Fibroblast of skin of back (primary cell): ENCODE measurements around the gene PHF21B.
"Not testable (repeated sequence)": the region's sequence is repeated elsewhere in the genome, so short reads cannot be mapped to it uniquely, and the experiment has no call there.

Experiments used
- DNase-seq: peaks from one replicate; pipeline ENCODE4 v3.0.0-alpha.2; 2013

PHF21B gene

DNA sequence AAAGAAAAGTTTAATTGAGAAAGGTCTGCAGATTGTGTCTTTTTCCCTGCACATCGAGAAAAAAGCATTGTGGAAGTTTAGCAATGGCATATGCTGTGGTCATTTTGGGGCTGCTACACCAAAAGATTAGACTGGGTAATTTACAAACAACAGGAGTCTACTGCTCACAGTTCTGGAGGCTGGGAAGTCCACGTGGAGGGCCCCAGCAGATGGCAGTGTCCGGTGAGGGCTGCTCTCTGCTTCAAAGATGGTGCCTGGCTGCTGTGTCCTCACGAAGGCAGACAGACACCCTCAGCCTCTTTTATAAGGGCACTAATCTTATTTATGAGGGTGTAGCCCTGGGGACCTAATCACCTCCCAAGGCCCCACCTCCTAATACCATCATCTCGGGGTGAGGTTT lies 21.1 kb downstream of the PHF21B start:
- DNase-seq, result no peak

GRCh38 chr22:44986926-44987325 lies 22.9 kb downstream of the PHF21B start:
- DNase-seq, result no peak

DNA sequence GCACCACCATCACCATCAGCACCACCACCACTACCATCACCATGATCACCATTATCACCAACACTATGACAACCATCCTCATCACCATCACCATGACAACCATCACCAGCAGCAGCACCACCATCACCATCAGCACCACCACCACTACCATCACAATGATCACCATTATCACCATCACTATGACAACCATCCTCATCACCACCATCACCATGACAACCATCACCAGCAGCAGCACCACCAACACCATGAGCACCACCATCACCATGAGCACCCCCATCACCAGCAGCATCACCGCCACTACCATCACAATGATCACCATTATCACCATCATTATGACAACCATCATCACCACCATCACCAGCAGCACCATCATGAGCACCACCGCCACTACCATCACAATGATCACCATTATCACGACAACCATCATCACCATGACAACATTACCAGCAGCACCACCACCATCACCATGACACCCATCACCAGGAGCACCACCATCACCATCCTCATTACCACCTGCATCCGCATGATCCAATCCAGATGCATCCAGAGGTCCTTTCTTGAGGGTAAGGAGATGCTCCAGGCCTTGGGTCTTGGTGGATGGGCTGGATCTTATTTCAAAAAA lies 23.8 kb downstream of the PHF21B start:
- DNase-seq, result no peak

DNA sequence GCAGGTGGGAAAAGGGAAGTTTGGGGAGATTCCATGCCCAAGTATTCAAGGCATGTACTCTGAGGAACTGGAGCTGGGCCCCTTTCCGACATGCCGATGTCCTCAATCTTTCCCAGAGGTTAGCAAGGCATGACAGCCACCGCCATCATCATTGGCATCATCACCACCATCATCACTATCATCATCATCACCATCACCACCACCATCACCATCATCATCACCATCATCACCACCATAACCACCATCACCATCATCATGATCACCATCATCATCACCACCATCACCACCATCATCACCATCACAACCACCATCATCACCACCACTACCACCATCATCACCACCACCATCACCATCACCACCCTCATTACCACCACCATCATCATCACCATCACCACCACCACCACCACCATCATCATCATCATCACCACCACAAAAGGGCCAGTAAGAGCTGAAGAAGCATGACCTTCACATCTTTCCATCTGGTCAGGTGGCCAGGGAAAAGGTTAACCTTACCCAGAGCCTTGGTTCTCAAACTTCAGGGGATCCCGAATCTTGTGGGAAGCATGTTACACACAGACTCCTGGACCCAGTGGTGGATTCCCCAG lies 25.8 kb downstream of the PHF21B start:
- DNase-seq, result no peak

GRCh38 chr22:44982445-44982844 lies 27.4 kb downstream of the PHF21B start:
- no peak for DNase-seq

DNA sequence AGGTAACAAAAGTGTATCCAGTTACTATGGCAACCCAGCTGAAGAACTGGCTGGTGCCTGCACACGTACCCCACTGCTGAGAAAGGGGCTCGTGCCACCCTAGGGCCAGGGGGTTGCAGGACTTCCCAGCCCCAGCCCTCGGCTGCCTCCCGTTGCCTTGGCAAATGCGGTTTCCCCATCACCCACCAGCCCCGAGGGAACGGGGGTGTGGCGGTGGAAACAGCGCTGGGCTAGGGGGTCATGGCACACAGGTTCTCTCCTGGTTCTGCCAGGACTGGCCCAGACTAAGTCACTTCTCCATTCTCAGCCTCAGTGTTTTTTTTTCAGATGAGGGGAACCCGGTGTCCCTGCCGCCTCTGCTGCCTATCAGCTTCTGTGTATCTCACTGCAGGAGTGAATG lies 27.9 kb downstream of the PHF21B start:
- no peak for DNase-seq

DNA sequence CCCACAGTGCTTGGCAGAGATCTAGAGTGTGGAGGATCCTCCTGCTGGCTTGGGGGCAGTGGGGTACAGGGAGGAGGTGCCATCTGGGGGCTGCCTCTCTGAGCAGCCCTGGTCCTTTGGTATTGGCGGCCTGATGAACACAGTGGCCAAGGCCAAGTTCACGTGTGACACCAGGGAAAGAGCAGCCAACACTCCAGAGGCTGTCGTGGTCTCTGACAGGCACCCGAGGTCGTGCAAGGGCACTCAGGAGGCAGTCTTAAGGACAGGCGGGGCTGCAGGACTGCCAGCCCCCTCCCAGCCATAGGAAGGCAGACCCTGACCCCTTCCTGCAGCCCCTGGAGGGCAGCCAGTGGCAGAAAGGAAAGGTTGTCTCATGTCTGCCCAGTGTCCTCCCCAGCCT lies 30.7 kb downstream of the PHF21B start:
- DNase-seq, result no peak

DNA sequence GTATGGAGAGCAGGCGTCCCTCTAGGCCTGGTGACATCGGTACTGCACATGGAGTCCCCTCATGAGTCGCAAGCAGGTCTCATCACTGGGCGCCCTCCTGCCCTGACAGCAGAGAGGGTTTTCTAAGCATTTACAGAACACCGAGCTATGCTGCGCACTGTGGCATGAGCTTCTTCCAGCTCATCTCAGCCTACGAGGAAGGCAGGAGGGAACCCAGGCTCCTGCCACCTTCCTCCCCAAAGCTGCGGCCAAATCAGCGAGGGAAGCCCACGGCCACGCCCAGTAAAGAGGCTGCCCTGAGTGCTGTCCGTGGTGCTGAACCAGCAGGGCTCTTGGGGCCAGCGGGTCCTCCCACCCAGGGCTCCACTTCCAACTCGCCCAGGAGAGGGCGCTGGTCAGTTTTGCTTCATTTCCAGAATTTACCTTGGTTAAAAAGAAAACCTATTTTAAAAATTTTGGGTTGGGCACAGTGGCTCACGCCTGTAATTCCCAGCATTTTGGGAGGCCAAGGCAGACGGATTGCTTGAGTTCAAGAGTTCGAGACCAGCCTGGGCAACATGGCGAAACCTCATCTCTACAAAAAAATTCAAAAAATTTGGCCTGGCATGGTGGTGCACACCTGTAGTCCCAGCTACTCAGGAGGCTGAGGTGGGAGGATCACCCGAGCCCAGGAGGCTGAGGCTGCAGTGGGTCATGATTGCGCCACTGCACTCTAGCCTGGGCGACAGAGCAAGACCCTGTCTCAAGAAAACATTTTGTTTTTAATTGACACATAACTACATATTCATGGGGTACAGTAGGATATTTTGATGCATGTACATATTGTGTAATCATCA lies 34.2 kb downstream of the PHF21B start:
- DNase-seq, result peak; percentile 82

GRCh38 chr22:44974454-44974853 lies 35.4 kb downstream of the PHF21B start:
- DNase-seq, result no peak

- no peak for DNase-seq
These were observed 36.0 kb downstream of the PHF21B start for GRCh38 chr22:44973829-44974228.

DNA sequence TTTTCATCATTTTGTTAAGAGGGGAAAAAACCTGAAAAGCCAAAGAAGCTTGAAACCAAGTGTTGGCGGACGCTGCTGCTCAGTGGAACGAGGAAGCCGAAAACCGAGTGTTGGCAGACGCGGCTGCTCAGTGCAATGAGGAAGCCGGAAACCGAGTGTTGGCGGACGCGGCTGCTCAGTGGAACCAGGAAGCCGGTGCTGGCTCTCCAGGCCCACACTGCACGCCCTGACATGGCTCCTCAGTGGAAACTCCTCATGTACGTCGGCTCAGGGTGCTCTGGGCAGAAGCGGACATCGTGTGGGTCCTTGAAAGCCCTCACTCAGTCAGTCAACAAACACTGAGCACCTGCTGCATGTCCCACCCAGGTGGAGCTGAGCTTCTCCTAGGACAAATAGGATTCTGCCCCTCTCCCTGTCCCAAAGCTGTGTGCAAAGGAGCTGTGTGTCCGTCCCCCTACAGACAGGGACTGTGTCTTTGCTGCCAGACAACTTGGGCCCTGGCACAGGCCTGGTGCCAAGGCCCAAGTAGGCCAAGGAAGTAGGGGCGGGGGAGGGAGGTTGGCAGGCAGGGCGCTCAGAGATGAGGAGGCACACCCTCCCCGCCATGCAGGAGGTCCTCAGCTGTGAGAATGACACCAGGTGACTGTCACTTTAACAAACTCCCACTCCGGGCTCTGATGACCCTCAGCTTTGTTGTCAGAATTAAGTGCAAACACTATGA lies 37.3 kb downstream of the PHF21B start:
- no peak for DNase-seq

- DNase-seq, result no peak
These were observed 38.0 kb downstream of the PHF21B start for GRCh38 chr22:44971651-44972362.

DNA sequence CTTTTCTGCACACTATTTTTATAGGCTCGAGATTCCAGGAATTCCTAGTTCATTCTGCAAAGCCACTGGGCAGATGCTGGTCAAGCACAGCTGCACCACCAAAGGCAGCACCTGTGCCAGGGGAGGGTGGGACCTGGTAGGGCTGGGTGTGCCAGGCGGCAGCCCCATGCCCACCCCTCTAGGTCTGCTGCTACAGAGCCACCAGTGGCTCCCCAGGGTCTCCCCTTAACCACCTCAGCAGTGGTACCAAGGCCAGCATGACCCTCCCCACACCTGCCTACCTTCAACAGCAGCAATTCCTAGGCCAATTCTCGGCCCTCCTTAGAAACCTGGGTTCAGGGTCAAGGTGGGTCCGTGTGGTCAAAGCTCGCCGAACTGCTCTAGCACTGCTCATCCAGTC lies 39.5 kb downstream of the PHF21B start:
- DNase-seq, result no peak

DNA sequence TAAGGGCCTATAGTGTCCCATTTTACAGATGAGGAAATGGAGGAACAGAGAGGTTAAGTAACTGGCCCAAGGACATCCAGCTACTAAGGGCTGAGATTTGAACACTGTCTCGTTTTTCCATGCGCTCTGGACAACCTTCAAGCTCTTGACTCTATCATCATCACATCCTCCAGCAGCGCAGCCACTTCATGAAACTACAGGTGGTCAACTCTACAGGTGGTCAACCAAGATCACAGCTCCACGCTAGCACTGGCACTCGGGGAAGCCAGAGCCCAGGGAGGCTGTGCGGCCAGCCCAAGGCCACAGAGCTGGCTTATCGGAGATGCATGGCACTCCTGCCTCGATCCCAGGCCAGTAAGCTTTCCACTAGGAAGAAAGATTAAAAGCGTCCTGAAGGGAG lies 40.0 kb downstream of the PHF21B start:
- DNase-seq, result no peak

DNA sequence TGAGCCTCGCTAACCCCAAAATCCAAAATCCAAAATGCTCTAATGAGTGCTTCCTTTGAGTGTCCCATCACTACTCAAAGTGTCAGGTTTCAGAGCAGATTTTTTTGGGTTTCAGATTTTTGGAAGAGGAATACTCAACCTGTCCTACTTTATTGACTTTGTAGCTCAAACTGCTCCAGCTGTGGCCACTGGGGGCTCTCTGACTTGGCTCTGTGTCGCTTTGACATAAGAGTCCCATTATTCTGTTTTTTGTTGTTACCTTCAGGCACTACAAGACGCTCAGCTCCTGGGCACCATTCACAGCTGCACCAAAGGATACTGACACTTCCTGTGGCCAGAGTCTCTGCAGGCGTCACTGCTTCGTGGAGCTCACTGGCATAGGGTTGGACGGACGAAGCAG lies 41.1 kb downstream of the PHF21B start:
- DNase-seq, result no peak

GRCh38 chr22:44965171-44965570 lies 44.6 kb downstream of the PHF21B start:
- DNase-seq, result no peak

GRCh38 chr22:44964722-44965078 lies 45.1 kb downstream of the PHF21B start:
- no peak for DNase-seq

DNA sequence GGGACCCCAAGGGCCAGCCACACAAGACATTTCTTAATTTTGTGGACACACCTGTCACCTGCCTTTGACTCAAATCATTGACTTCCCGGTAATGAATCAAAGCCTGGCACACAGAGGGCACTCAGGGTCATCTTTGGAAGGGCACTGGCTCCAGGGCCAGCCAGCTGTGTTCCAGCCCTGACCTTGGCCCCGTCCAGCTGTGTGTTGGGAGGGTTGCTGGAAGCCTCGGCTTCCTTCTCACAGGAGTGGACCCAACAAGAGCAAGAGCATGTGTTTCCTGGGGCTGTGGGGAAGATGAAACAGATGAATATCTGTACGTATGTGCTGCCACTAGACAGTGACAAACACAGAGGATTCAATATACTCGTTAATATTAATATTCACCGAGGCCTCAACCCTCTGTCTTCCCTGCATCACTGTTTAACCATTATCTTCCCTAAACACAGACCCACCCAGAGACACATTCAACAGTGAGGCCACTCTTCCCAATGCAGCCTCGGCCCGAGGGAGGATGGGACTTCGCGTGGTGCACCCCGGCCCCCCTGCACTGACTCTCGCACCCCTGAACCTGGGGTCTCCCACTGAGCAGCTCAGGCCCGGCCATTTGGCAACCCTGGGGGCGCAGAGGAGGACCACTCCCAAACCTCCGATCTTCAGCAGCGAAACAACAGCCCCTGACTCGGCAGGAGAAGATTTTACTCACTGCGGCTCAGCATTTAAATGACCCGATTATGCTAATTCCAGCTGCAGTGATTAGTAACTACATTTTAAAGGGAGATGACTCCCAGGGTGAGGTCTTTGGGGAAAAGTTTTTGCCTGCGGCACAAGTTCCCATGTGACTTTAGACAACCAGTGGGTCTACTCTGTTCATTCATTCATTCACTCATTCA lies 45.7 kb downstream of the PHF21B start:
- no peak for DNase-seq

DNA sequence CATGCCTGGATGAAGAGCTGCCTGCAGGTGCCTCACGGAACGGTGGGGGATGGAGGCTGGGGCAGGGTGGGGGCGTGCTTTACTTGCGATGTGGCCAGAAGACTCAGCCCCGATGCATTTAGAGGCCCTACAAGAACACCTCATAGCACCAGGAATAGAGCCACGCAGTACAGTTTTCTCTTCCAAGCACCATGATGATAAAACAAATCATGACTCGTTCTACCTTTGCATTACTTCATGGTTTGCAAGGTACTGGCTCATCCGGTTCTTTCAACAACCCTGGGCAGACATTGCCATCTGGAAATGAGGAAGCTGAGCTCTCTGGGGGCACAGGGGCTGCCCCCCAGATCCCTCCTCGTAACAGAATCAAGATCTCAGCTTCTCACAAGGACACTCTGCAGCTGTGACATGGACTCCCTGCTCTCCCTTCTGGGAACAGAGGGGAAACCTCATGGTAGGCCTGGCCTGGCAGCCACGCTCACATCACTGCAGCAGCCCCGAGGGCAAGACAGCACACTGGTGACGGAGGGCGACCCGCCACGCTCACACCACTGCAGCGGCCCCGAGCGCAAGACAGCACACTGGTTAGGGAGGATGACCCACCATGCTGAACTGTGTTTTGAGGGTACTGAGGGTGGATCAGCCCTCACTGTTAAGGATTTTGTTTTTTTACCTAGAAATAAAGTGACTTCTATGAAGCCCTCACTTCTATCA lies 46.9 kb downstream of the PHF21B start:
- no peak for DNase-seq

- not testable (repeated sequence) for DNase-seq
These were observed 48.1 kb downstream of the PHF21B start for GRCh38 chr22:44961682-44962081.
